Mesothelial cell of epicardium (in vitro differentiated cells): Measurements from ENCODE around the gene CD101. TPM values are rescaled to one million over a fixed set of nuclear protein-coding genes. Genes with fewer than 3 reads are reported as not detected.

Source experiments
- DNase-seq, 2 experiments: peaks; one replicate each; pipeline ENCODE4 v3.0.0; 2021; ENCODE audit warnings: low spot score in 2 of 2; ENCODE audit not compliant: unreplicated experiment in 2 of 2
- H3K27ac Mint-ChIP-seq: 2 replicates; pipeline ENCODE4 v1.8.0; 2021; ENCODE audit warnings: mixed read lengths
- H3K27me3 Mint-ChIP-seq: 2 replicates; pipeline ENCODE4 v1.8.0; 2021; ENCODE audit warnings: low read depth, mixed read lengths
- H3K36me3 Mint-ChIP-seq: 2 replicates; pipeline ENCODE4 v1.8.0; 2021; ENCODE audit warnings: mixed read lengths
- H3K4me1 Mint-ChIP-seq: 2 replicates; pipeline ENCODE4 v1.8.0; 2021; ENCODE audit warnings: mixed read lengths
- H3K4me3 Mint-ChIP-seq: 2 replicates; pipeline ENCODE4 v1.8.0; 2021; ENCODE audit warnings: mild to moderate bottlenecking, moderate library complexity, mixed read lengths
- H3K9me3 Mint-ChIP-seq: 2 replicates; pipeline ENCODE4 v1.8.0; 2021; ENCODE audit warnings: mixed read lengths
- total RNA-seq: library from RNA; stranded (reverse); gene quantifications from 3 replicates; pipeline ENCODE4 v1.2.1, GENCODE V29; 2021
- TF ChIP-seq, protein P1 (sequence below): fragments of 200-600 bp; sonication (generic); IDR thresholded peaks from one replicate; pipeline ENCODE4 v1.5.0; 2021; ENCODE audit warnings: antibody characterized with exemption; ENCODE audit not compliant: unreplicated experiment

The CD101 gene
- total RNA-seq, 1 donor from 2014 or later = 3.7 TPM

DNA sequence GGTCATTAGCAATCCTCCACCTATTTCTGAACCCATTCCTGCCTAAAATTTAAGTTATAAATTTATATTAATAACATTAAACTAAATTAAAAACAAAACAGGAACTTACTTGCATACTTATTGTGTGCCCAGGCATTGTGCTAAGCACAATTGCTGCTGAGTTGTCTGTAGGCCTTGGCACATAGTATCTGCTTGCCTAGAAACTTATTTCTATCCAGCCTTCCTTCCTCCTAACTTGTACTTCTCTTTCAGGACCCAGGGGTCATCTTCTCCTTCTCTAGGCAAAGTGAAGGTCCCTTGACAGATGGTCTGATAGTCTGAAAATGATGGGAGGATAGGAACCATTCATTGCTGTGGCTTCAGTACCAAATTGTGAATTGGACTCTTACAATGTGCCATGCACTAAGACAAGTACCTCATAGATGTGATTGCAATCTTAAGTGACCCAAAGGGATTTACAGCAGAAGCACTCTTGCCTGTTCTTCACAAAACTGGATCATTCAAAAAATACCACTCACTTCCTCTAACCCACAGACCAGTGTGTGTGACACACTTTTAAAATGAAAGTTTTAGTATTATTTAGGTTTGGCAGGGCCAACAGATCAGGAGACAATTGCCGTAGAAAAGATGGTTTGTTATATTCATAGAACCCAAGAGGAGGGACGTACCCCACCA, 10.3 kb upstream of the CD101 start:
- TF ChIP-seq, protein P1, sequence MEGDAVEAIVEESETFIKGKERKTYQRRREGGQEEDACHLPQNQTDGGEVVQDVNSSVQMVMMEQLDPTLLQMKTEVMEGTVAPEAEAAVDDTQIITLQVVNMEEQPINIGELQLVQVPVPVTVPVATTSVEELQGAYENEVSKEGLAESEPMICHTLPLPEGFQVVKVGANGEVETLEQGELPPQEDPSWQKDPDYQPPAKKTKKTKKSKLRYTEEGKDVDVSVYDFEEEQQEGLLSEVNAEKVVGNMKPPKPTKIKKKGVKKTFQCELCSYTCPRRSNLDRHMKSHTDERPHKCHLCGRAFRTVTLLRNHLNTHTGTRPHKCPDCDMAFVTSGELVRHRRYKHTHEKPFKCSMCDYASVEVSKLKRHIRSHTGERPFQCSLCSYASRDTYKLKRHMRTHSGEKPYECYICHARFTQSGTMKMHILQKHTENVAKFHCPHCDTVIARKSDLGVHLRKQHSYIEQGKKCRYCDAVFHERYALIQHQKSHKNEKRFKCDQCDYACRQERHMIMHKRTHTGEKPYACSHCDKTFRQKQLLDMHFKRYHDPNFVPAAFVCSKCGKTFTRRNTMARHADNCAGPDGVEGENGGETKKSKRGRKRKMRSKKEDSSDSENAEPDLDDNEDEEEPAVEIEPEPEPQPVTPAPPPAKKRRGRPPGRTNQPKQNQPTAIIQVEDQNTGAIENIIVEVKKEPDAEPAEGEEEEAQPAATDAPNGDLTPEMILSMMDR = no peak
- no peaks in the 10 kb centered on the region for H3K27me3 Mint-ChIP-seq
- no peak for DNase-seq
- no peak overlapping the region for H3K4me3 Mint-ChIP-seq
- H3K9me3 Mint-ChIP-seq = peaks cover 21% of the 10 kb centered on the region
- peaks cover 56% of the 10 kb centered on the region for H3K36me3 Mint-ChIP-seq
- no peak overlapping the region for H3K27ac Mint-ChIP-seq
- H3K4me1 Mint-ChIP-seq = peaks cover 20% of the 10 kb centered on the region

DNA sequence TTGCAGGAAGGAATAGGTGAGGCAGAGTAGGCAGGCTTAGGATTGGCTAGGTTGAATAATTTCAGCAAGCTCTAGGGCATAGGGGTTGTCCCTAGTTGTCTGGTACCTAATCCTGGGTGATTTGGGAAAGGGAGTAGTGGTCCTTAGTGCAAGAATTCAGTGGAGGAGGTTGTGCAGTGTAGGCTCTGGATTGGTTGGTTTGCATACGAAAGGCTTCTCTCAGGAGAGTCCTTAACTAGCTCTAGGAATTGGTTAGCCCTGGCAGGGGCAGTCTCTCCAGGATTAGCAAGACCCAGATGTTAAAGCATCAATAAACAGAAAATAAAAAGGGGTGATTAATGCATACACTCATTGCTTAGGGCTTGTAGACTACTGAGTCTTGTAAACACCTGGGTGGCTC, 9.6 kb upstream of the CD101 start:
- Mint-ChIP-seq H3K4me1 (peaks cover 15% of the 10 kb centered on the region), H3K4me3 (no peak overlapping the region), H3K36me3 (peaks cover 53% of the 10 kb centered on the region), H3K9me3 (peaks cover 21% of the 10 kb centered on the region), H3K27ac (no peak overlapping the region), H3K27me3 (no peaks in the 10 kb centered on the region)
- DNase-seq = no peak
- TF ChIP-seq, protein P1 = no peak

GRCh38 chr1:116993286-116993685, 8.3 kb upstream of the CD101 start:
- H3K4me1 Mint-ChIP-seq = peaks cover 8% of the 10 kb centered on the region

GRCh38 chr1:116994411-116994810, 7.1 kb upstream of the CD101 start:
- no peak for DNase-seq
- H3K4me1 Mint-ChIP-seq = peaks cover 3% of the 10 kb centered on the region
- H3K9me3 Mint-ChIP-seq = peaks cover 23% of the 10 kb centered on the region
- TF ChIP-seq, protein P1 = no peak
- H3K27me3 Mint-ChIP-seq = no peaks in the 10 kb centered on the region
- peaks cover 41% of the 10 kb centered on the region for H3K36me3 Mint-ChIP-seq
- H3K4me3 Mint-ChIP-seq = no peak overlapping the region
- H3K27ac Mint-ChIP-seq = no peak overlapping the region

More at GRCh38 chr1:116993286-116993685, 8.3 kb upstream of the CD101 start:
- Mint-ChIP-seq H3K4me3 (no peak overlapping the region), H3K9me3 (peaks cover 21% of the 10 kb centered on the region), H3K27me3 (no peaks in the 10 kb centered on the region), H3K36me3 (peaks cover 46% of the 10 kb centered on the region), H3K27ac (no peak overlapping the region)
- no peak for DNase-seq
- TF ChIP-seq, protein P1 = no peak

DNA sequence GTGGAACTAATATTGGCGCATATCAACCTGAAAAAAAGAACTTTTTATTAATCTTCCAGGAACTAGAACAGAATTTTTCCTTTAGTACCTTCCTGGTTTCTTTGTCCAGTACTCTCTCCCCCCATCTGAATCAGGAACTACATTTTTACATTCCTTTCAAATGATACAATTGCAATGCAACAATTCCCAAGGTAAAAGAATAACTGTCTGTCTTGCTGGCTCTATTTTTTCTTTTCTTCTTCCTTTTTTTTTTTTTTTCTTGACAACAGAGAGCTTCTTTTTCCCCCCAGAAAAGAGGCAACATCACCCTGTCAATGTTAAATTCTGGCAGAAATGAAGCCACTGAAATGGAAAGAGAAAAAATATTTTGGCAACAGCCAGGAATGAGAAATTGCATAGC, 4.5 kb upstream of the CD101 start:
- H3K27ac Mint-ChIP-seq = no peak overlapping the region

More for the DNA sequence above, 4.5 kb upstream of the CD101 start:
- TF ChIP-seq, protein P1 = no peak
- no peak overlapping the region for H3K4me3 Mint-ChIP-seq
- no peak for DNase-seq
- H3K9me3 Mint-ChIP-seq = peaks cover 19% of the 10 kb centered on the region
- H3K27me3 Mint-ChIP-seq = no peaks in the 10 kb centered on the region
- H3K4me1 Mint-ChIP-seq = peaks cover 3% of the 10 kb centered on the region
- peaks cover 20% of the 10 kb centered on the region for H3K36me3 Mint-ChIP-seq
